Measurements from ENCODE around the gene SRP72.

The SRP72 gene

DNA sequence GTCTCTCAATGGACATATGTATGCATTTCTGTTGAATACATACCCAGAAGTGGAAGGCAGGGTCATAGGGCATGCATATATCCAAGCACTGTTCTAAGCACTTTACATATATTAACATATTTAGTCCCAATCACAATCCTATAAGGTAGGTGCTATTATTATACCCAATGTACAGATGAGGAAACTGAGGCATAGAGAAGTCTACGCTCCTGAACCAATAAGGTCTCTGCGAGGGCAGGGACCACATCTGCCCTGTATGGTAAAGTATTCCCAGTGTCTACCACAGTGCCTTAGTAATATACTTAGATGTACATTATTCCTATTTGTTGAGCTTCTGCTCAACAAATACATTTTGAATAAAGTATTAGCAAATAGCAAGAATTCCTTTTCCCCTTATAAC, 37.2 kb upstream of the SRP72 start:
- no peak for TF ChIP-seq CTCF (IDR thresholded peaks at IDR 0.05)
- no peak overlapping the region for H3K4me3 ChIP-seq
- H3K27ac ChIP-seq = no peak overlapping the region
- no peak for DNase-seq (ENCODE audit: low spot score)

DNA sequence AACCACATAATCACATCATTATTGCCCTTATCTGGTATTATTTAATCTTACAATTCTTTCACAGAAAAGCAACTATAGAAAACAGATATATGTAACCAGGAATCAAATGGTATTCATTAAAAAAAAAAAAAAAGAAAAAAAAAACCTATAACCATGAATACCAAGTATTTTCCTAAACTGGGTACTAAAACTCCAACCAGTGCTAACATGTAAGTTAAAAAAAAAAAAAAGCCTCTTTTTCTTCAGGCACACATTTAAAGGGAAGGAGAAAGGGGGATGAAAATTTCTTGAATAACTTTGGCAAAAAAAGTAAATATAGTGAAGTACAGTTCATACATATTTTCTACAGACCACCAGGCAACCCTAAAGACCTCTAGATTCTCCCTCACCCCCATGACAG, 34.1 kb upstream of the SRP72 start:
- no peak overlapping the region for H3K27ac ChIP-seq
- no peak for DNase-seq (ENCODE audit: low spot score)
- no peak overlapping the region for H3K4me3 ChIP-seq
- no peak for TF ChIP-seq CTCF (IDR thresholded peaks at IDR 0.05)

- DNase-seq (ENCODE audit: low spot score) = peak; percentile 79
- peak overlapping the region; percentile 89 to 99 for H3K27ac ChIP-seq
- TF ChIP-seq CTCF (IDR thresholded peaks at IDR 0.05) = no peak
- peak overlapping the region; percentile 88 for H3K4me3 ChIP-seq
Observed at GRCh38 chr4:56434599-56435139, 32.7 kb upstream of the SRP72 start.

DNA sequence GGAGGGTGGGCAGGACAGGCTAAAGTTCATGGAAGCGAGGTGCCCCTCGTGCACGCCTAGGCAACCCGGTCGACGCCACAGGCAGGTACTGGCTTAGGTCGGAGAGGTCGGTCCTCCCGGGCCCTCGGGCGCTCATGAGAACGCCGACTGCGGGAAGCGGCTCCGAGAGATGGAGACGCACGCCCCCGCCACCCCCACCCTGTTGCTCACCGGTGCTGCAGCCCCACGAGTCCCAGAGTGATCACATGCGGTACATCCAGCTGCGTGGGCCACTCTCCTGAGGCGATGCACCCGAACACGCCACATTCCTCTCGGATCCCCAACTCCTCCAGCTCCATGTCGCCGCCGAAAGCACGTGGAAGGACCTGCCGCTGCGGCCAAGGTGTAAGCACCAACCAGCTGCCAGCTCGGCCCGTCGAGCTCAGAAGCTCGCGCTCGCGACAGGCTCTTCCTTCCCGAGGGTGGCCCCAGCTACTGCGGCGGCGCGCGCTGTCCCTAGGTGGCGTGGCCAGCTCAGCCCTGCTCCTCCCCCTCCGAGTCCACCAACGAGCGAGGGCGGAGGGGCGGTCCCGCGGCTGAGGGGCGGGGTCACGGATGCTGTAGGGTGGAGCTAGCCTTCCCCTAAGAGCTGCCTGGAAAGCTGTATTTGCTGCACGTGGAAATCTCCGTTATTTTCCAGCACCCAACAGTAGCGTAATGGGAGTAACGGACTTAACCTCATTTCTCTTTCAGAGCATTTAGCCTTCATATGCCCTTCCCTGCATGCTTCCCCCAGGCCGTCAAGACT, 32.1 kb upstream of the SRP72 start, which contains the start of gene PPAT:
Gene PPAT (minus strand): TSS at position 476 of the 787 bp plus-strand sequence. CDS start 138 bp downstream, at position 338.
- Histone ChIP-seq H3K4me3 (peak within 1 kb of the TSS; percentile 88), H3K27ac (peak within 1 kb of the TSS; percentile 89 to 99)
- TF ChIP-seq CTCF (IDR thresholded peaks at IDR 0.05) = no peak
- DNase-seq (ENCODE audit: low spot score) = peak; percentile 98

DNA sequence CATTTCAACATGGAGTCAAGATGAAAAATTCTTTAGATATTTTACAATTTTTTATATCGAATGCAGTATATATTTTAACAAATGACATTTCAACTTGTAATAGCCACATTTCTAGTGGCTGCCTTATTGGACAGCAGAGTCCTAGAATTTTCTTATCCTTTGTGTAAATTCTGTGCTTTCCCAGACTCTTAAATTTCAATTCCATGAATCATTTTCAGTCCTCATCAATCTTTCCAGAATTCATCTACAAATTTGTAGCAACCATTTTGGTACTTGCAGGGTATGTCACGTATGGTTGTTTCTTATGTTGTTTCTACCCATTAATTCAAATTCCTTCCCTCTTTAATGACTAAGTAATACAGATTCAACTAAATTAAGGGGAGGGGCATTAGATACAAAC, 28.7 kb upstream of the SRP72 start:
- no peak for TF ChIP-seq CTCF (IDR thresholded peaks at IDR 0.05)
- Histone ChIP-seq H3K4me3 (no peak overlapping the region), H3K27ac (no peak overlapping the region)
- no peak for DNase-seq (ENCODE audit: low spot score)

DNA sequence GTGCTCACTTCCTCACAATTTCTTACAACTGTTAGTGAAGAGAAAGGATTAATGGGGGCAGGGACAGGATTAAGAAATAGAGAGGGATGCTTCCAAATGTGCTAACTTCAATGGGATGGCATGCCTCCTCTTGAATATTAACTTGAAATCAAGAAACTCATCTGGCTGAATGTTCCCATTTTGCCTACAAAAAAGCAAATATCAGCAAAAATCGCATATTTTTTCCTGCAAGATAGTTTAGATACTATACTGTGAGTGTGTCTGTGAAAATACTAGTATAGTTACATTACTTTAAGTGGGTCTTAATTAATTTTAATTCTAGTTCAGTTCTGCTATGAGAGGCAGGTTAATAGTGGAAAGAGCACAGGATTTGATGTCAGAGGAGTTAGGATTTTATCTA, 26.4 kb upstream of the SRP72 start:
- DNase-seq (ENCODE audit: low spot score) = no peak
- no peak for TF ChIP-seq CTCF (IDR thresholded peaks at IDR 0.05)
- no peak overlapping the region for H3K27ac ChIP-seq
- H3K4me3 ChIP-seq = no peak overlapping the region

GRCh38 chr4:56444719-56445118, 22.7 kb upstream of the SRP72 start:
- Histone ChIP-seq H3K27ac (no peak overlapping the region), H3K4me3 (no peak overlapping the region)
- no peak for TF ChIP-seq CTCF (IDR thresholded peaks at IDR 0.05)
- no peak for DNase-seq (ENCODE audit: low spot score)

Measured in coronary artery (tissue), 2 donors.